Ishikawa (cell line): Measurements from ENCODE around the gene YJU2.
A peak's percentile ranks its signal among the peaks of the same experiment; 100 is the strongest.

Experiments used
- CREB1 ChIP-seq: IDR thresholded peaks from 2 replicates; pipeline ENCODE4 v1.6.1; 2012; ENCODE audit warnings: low read depth
- EP300 ChIP-seq: IDR thresholded peaks from 2 replicates; pipeline ENCODE4 v1.6.1; 2012; ENCODE audit warnings: borderline replicate concordance
- MAX ChIP-seq: IDR thresholded peaks from 2 replicates; pipeline ENCODE4 v1.6.1; 2012
- RAD21 ChIP-seq: IDR thresholded peaks from 2 replicates; pipeline ENCODE4 v1.6.1; 2012; ENCODE audit warnings: low read depth
- REST ChIP-seq: IDR thresholded peaks from 2 replicates; pipeline ENCODE4 v1.6.1; 2012; ENCODE audit warnings: low read depth, mild to moderate bottlenecking
- TCF12 ChIP-seq: IDR thresholded peaks from 2 replicates; pipeline ENCODE4 v1.6.1; 2012; ENCODE audit warnings: low read depth
- USF1 ChIP-seq: IDR thresholded peaks from 2 replicates; pipeline ENCODE4 v1.6.1; 2012

DNA sequence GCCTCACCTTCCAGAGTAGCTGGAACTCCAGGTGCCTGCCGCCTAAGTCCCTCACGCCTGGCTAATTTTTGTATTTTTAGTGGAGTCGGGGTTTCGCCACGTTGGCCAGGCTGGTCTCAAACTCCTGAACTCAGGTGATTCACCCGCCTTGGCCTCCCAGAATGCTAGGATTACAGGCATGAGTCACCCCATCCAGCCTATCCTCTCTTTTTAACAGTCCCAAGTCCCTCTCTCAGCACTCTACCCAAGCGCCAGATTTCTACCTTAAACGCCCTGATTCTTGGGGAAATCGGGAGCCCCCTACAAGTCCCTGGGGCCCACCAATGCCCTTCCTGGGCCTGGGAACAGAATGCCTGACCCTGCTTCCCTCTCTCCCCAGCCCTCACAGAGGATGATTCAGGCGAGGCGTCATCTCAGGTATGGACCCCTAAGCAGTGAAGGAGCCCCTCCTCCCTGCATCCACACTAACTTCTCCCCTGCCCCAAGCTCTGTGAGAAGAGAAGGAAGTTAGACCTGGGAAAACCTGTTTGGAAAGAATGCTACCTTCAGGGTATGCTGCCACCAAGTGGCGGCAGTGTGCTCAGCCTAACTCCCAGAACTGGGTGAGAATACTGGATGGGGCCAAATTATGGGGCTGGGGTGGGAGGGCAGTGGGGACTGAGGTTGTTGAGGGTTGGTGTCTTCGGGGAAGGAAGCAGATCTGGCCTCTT lies 38.3 kb upstream of the YJU2 start:
- TF ChIP-seq RAD21 = peak; percentile 43
- TF ChIP-seq TCF12 = no peak
- TF ChIP-seq CREB1 = no peak
- TF ChIP-seq REST = no peak
- TF ChIP-seq USF1 = no peak
- no peak for TF ChIP-seq EP300
- no peak for TF ChIP-seq MAX
